K562 (cell line): ENCODE results near the gene ABL1. TPM values are rescaled to one million over a fixed set of nuclear protein-coding genes. Genes with fewer than 3 reads are reported as not detected.

Experiments used
- ATAC-seq: fragments of 200-7000 bp; cut with Tn5 transposase; 3 replicates; pipeline ENCODE4 v1.9.1; 2020; ENCODE audit warnings: moderate library complexity
- BruUV-seq: library from RNA; stranded (reverse); fragments of 400-500 nt; replicated peaks from 2 replicates; lab custom pipeline; 2021; lab: Mats Ljungman, UMichigan
- CTCF ChIA-PET: fragments of 300-600 bp; formaldehyde crosslinking; extraction: SDS; loops from one replicate; lab custom pipeline; 2021; ENCODE audit warnings: low intra/inter-chr PET ratio; lab: Yijun Ruan, JAX
- POLR2A ChIA-PET: fragments of 300-600, 350-650 bp; sonication (Branson Sonifier 250); formaldehyde crosslinking; extraction: SDS; loops from one replicate; lab custom pipeline; 2021; ENCODE audit warnings: antibody characterized with exemption, inconsistent platforms; lab: Yijun Ruan, JAX
- DNase-seq, 4 experiments: peaks; one replicate each; pipeline versions ENCODE4 v3.0.0 to v3.0.0-alpha.2; 2011 to 2018; ENCODE audit warnings: low spot score in 3 of 4, mixed read lengths in 3 of 4; ENCODE audit errors: extremely low read depth in 1 of 4
- FAIRE-seq: peaks from 2 replicates; lab custom pipeline; 2011; peaks lifted over from hg19 to GRCh38; lab: Jason Lieb, UNC
- H2AFZ ChIP-seq: 2 replicates; pipeline ENCODE4 v1.6.0; 2011; ENCODE audit warnings: low read depth, low read length, control low read depth, inconsistent platforms
- H3K27ac ChIP-seq: fragments of 200-600 bp; 3 replicates; pipeline ENCODE4 v1.8.0; 2011; ENCODE audit warnings: low read depth, mild to moderate bottlenecking, control low read depth, inconsistent platforms, low read length, moderate library complexity, mixed read lengths; ENCODE audit errors: extremely low read depth
- H3K27me3 ChIP-seq, 2 experiments: fragments of 300-600 bp in 1 of 2; 2 replicates in 1 of 2; 3 replicates in 1 of 2; pipeline versions ENCODE4 v1.6.0 to v1.8.0; 2011; ENCODE audit warnings: inconsistent platforms in 2 of 2, low read length in 2 of 2, mild to moderate bottlenecking in 1 of 2, mixed read lengths in 1 of 2, moderate library complexity in 1 of 2; ENCODE audit not compliant: control insufficient read depth in 2 of 2, insufficient read depth in 2 of 2
- H3K36me3 ChIP-seq: fragments of 300-600 bp; 3 replicates; pipeline ENCODE4 v1.8.0; 2011; ENCODE audit warnings: mild to moderate bottlenecking, low read length, inconsistent platforms; ENCODE audit not compliant: control insufficient read depth, insufficient read depth
- H3K4me1 ChIP-seq, 2 experiments: fragments of 200-600 bp in 1 of 2; replicated peaks in 1 of 2; 2 replicates in 1 of 2; 3 replicates in 1 of 2; pipeline versions ENCODE4 v1.5.1 to v1.8.0; 2011; ENCODE audit warnings: inconsistent platforms in 2 of 2, low read length in 2 of 2, mild to moderate bottlenecking in 1 of 2, mixed read lengths in 1 of 2, moderate library complexity in 1 of 2; ENCODE audit not compliant: control insufficient read depth in 2 of 2, insufficient read depth in 2 of 2
- H3K4me2 ChIP-seq: 2 replicates; pipeline ENCODE4 v1.6.1; 2011; ENCODE audit warnings: low read length, control low read depth, inconsistent platforms, mixed read lengths; ENCODE audit not compliant: insufficient read depth
- H3K4me3 ChIP-seq: fragments of 200-600 bp; sonication (generic), shearing (Covaris generic); 2 replicates; pipeline ENCODE4 v1.5.1; 2016; ENCODE audit warnings: control low read depth, inconsistent platforms
- H3K79me2 ChIP-seq: fragments of 200-600 bp; 3 replicates; pipeline ENCODE4 v1.8.0; 2011; ENCODE audit warnings: low read length, inconsistent platforms; ENCODE audit not compliant: control insufficient read depth, insufficient read depth
- H3K9ac ChIP-seq, 2 experiments: 2 replicates each; pipeline versions ENCODE4 v1.6.0 to v1.6.1; 2011; ENCODE audit warnings: low read depth in 2 of 2, low read length in 2 of 2, control low read depth in 1 of 2, inconsistent platforms in 1 of 2, mild to moderate bottlenecking in 1 of 2, mixed read lengths in 1 of 2; ENCODE audit not compliant: insufficient read depth in 1 of 2
- H3K9me1 ChIP-seq: one replicate; pipeline ENCODE4 v1.6.0; 2011; ENCODE audit warnings: inconsistent platforms, mild to moderate bottlenecking, low read length, moderate library complexity; ENCODE audit not compliant: control insufficient read depth, insufficient read depth
- H3K9me3 ChIP-seq: replicated peaks from 2 replicates; pipeline ENCODE4 v1.5.1; 2011; ENCODE audit warnings: low read depth, low read length, inconsistent platforms; ENCODE audit not compliant: control insufficient read depth, insufficient read depth
- H4K20me1 ChIP-seq: replicated peaks from 2 replicates; pipeline ENCODE4 v1.6.1; 2011; ENCODE audit warnings: low read length, inconsistent platforms, mixed read lengths; ENCODE audit not compliant: control insufficient read depth, insufficient read depth
- COPS2 ChIP-seq: fragments of 450-650 bp; conservative IDR thresholded peaks from 2 replicates; pipeline ENCODE4 v1.6.1; 2016; ENCODE audit warnings: mild to moderate bottlenecking, moderate library complexity
- HCFC1 ChIP-seq: IDR thresholded peaks from 2 replicates; pipeline ENCODE4 v1.6.1; 2012; ENCODE audit warnings: low read depth, low read length, improper control_type of control experiment
- HDGF ChIP-seq: fragments of 450-650 bp; IDR thresholded peaks from 2 replicates; pipeline ENCODE4 v1.6.1; 2016
- HNRNPH1 ChIP-seq: fragments of 200-400 bp; formaldehyde crosslinking; optimal IDR thresholded peaks from 2 replicates; pipeline ENCODE3; 2017; ENCODE audit warnings: low read depth, mild to moderate bottlenecking, low read length, moderate library complexity
- IFI16 ChIP-seq: fragments of 250-450 bp; sonication (Bioruptor Pico); IDR thresholded peaks from 2 replicates; pipeline ENCODE4 v2.1.2; 2022; ENCODE audit warnings: mild to moderate bottlenecking, inconsistent platforms
- ZNF695 ChIP-seq: fragments of 450-650 bp; formaldehyde crosslinking; IDR thresholded peaks from 2 replicates; pipeline ENCODE4 v1.4.0; 2020; ENCODE audit warnings: mild to moderate bottlenecking, moderate library complexity
- ZNF766 ChIP-seq: fragments of 200-800 bp; sonication (Bioruptor generic); conservative IDR thresholded peaks from 2 replicates; pipeline ENCODE4 v1.6.1; 2016; ENCODE audit warnings: missing genetic modification characterization, missing compliant biosample characterization
- WGBS: fragments of 100-300 bp; shearing (Covaris generic); methylation state at CpG from one replicate; pipeline ENCODE4 v1.1.6; 2016; ENCODE audit warnings: low coverage, mixed read lengths; ENCODE audit not compliant: insufficient coverage; ENCODE audit errors: missing lambda C conversion rate; 5-methylcytosine and 5-hydroxymethylcytosine counted together
- in situ Hi-C: fragments of 300-500 bp; cut with MboI; formaldehyde crosslinking; loops from 4 replicates; pipeline ENCODE4 v1.15.0; 2018; ENCODE audit warnings: inconsistent platforms, mixed read lengths
- intact Hi-C: fragments of 100-400 bp; cut with micrococcal nuclease; formaldehyde crosslinking; loops from 2 replicates; pipeline ENCODE4 v1.14.2; 2022
- polyA plus RNA-seq, 8 experiments: library from polyadenylated mRNA; depleted of rRNA in 4 of 8; stranded (reverse) in 5 of 8; unstranded in 3 of 8; fragments of >200 nt; fragmentation: Nextera tagmentation in 2 of 8; fragmentation: Illumina TruSeq in 1 of 8; extraction: Ambion mirVana in 2 of 8; extraction: Trizol in 1 of 8; gene quantifications; 2 replicates each; pipeline versions ENCODE4 v1.2.1 to v1.2.3, GENCODE V29; 2011 to 2014; ENCODE audit warnings: inconsistent platforms in 1 of 8, missing spikeins in 1 of 8
- total RNA-seq, 7 experiments: library from RNA; depleted of rRNA in 6 of 7; stranded (reverse); fragments of >200 nt in 6 of 7; fragmentation: Illumina TruSeq in 2 of 7; extraction: Trizol in 2 of 7; gene quantifications; 2 replicates each; pipeline versions ENCODE4 v1.2.1 to v1.2.3, GENCODE V29; 2011 to 2021; ENCODE audit warnings: low replicate concordance in 1 of 7
- TF ChIP-seq, protein P1 (sequence below): sonication (generic); formaldehyde crosslinking; IDR thresholded peaks from 2 replicates; pipeline ENCODE4 v1.8.1; 2023; ENCODE audit warnings: missing genetic modification reagents, mild to moderate bottlenecking, borderline replicate concordance
- TF ChIP-seq, protein P2 (sequence below): fragments of 450-650 bp; IDR thresholded peaks from 2 replicates; pipeline ENCODE4 v1.6.1; 2017; ENCODE audit warnings: mild to moderate bottlenecking, moderate library complexity

ABL1 gene
- total and polyA plus RNA-seq, 9 of the 15 experiments (the other 6 are each of a cell fraction or from before 2014, with no cell fraction given) = 1.5 to 130 (median 37.8) TPM

GRCh38 chr9:130868230-130868629, 33.2 kb downstream of the ABL1 start (continued):
- TF ChIP-seq, protein P1, sequence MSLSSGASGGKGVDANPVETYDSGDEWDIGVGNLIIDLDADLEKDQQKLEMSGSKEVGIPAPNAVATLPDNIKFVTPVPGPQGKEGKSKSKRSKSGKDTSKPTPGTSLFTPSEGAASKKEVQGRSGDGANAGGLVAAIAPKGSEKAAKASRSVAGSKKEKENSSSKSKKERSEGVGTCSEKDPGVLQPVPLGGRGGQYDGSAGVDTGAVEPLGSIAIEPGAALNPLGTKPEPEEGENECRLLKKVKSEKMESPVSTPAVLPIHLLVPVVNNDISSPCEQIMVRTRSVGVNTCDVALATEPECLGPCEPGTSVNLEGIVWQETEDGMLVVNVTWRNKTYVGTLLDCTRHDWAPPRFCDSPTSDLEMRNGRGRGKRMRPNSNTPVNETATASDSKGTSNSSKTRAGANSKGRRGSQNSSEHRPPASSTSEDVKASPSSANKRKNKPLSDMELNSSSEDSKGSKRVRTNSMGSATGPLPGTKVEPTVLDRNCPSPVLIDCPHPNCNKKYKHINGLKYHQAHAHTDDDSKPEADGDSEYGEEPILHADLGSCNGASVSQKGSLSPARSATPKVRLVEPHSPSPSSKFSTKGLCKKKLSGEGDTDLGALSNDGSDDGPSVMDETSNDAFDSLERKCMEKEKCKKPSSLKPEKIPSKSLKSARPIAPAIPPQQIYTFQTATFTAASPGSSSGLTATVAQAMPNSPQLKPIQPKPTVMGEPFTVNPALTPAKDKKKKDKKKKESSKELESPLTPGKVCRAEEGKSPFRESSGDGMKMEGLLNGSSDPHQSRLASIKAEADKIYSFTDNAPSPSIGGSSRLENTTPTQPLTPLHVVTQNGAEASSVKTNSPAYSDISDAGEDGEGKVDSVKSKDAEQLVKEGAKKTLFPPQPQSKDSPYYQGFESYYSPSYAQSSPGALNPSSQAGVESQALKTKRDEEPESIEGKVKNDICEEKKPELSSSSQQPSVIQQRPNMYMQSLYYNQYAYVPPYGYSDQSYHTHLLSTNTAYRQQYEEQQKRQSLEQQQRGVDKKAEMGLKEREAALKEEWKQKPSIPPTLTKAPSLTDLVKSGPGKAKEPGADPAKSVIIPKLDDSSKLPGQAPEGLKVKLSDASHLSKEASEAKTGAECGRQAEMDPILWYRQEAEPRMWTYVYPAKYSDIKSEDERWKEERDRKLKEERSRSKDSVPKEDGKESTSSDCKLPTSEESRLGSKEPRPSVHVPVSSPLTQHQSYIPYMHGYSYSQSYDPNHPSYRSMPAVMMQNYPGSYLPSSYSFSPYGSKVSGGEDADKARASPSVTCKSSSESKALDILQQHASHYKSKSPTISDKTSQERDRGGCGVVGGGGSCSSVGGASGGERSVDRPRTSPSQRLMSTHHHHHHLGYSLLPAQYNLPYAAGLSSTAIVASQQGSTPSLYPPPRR (CRISPR knock-in tag) = no peak

DNA sequence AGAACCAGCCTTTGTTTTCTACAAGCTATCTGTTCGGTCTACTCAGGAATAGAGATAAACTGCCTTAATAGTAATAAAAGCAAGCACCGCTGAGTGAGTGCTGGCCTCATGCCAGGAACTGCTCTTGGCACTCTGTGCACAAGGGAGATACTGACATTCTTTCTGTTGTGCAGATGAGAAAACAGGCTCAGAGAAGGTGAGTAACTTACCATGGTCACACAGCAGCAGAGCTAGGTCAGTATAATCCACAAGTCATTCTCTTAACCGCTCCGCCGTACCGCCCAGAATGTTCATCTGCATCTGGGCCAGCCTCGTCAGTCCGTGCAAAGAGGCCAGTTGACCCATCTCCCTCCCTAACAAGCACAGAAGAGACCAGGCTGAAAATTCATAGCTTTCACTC, 34.2 kb downstream of the ABL1 start:
- H2AFZ ChIP-seq = no peak overlapping the region
- no peak for FAIRE-seq

More for the DNA sequence above, 34.2 kb downstream of the ABL1 start:
- Histone ChIP-seq H3K36me3 (peaks cover 50% of the 10 kb centered on the region), H4K20me1 (peaks cover 50% of the 10 kb centered on the region), H3K4me1 (no peaks in the 10 kb centered on the region; a peak in 1 of 5 replicates), H3K27ac (no peak overlapping the region), H3K27me3 (no peaks in the 10 kb centered on the region), H3K4me2 (no peak overlapping the region), H3K79me2 (no peaks in the 10 kb centered on the region), H3K9me1 (peaks cover 3% of the 10 kb centered on the region), H3K4me3 (no peak overlapping the region), H3K9me3 (no peaks in the 10 kb centered on the region), H3K9ac (0 out of 4 replicates have a peak overlapping the region, but pooled peaks of 1 of the 2 experiments have one; percentile 1)
- in situ Hi-C loops (loop anchor here (10.0 kb wide), 1 partner anchor 414 kb away; no protein-coding TSS in a partner anchor), intact Hi-C loops (no loop called here)
- DNase-seq (peak in 3 of 4 experiments; percentile 63 to 75 (median 65)), ATAC-seq (peak; percentile 2; the same call in 2 of the 3 replicates)
- BruUV-seq = no TSS peak
- 77% methylated on average over 8 of the region's 8 CpGs for whole genome bisulfite sequencing
- CTCF ChIA-PET = interaction anchor here (1.2 to 13.1 kb wide), 5 partner anchors 71 to 178 kb away, joined by 3 to 201 read pairs (median 34); partner anchors contain the start of gene FIBCD1
- POLR2A ChIA-PET = interaction anchor here (0.6 to 15.4 kb wide), 30 partner anchors 10 to 177 kb away, joined by 3 to 220 read pairs (median 5); no protein-coding TSS in a partner anchor
- TF ChIP-seq IFI16 (CRISPR knock-in tag) (no peak), ZNF695 (no peak), HDGF (no peak), COPS2 (no peak), ZNF766 (no peak), HNRNPH1 (no peak), HCFC1 (no peak)
- TF ChIP-seq, protein P2, sequence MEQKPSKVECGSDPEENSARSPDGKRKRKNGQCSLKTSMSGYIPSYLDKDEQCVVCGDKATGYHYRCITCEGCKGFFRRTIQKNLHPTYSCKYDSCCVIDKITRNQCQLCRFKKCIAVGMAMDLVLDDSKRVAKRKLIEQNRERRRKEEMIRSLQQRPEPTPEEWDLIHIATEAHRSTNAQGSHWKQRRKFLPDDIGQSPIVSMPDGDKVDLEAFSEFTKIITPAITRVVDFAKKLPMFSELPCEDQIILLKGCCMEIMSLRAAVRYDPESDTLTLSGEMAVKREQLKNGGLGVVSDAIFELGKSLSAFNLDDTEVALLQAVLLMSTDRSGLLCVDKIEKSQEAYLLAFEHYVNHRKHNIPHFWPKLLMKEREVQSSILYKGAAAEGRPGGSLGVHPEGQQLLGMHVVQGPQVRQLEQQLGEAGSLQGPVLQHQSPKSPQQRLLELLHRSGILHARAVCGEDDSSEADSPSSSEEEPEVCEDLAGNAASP = no peak
